Thoracic aorta (tissue), 2 donors: ENCODE data around the gene TP53AIP1. TPM values are rescaled to one million over a fixed set of nuclear protein-coding genes. Genes with fewer than 3 reads are reported as not detected.

ENCODE experiments used
- ATAC-seq: fragments of 150-250 bp; one replicate; pipeline ENCODE4 v1.8.0; 2017; ENCODE audit warnings: low read depth; ENCODE audit not compliant: insufficient number of reproducible peaks, low FRiP score
- DNase-seq: peaks from one replicate; pipeline ENCODE4 v3.0.0-alpha.2; 2020; ENCODE audit warnings: low spot score
- H3K27ac ChIP-seq, 2 donors: fragments of 200-600 bp; sonication (generic); 1 replicate in 1 of 2; 2 replicates in 1 of 2; pipeline ENCODE4 v1.5.1; 2016; ENCODE audit warnings: mild to moderate bottlenecking in 2 of 2, moderate library complexity in 2 of 2
- H3K27me3 ChIP-seq: fragments of 200-600 bp; sonication (generic); replicated peaks from 2 replicates; pipeline ENCODE4 v1.6.0; 2016; ENCODE audit warnings: mild to moderate bottlenecking; ENCODE audit not compliant: insufficient read depth
- H3K36me3 ChIP-seq: fragments of 200-600 bp; sonication (generic); one replicate; pipeline ENCODE4 v1.5.1; 2016
- H3K4me1 ChIP-seq, 2 donors: fragments of 200-600 bp; sonication (generic); 1 replicate in 1 of 2; 2 replicates in 1 of 2; pipeline versions ENCODE4 v1.5.1 to v1.6.0; 2016; ENCODE audit warnings: low read depth in 2 of 2, mild to moderate bottlenecking in 1 of 2; ENCODE audit not compliant: control insufficient read depth in 1 of 2
- H3K4me3 ChIP-seq: fragments of 200-600 bp; sonication (generic); 2 replicates; pipeline ENCODE4 v1.5.1; 2016; ENCODE audit warnings: mild to moderate bottlenecking
- H3K9me3 ChIP-seq: fragments of 200-600 bp; sonication (generic); 2 replicates; pipeline ENCODE4 v1.5.1; 2016
- CTCF ChIP-seq: fragments of 200-600 bp; sonication (generic); IDR thresholded peaks from one replicate; pipeline ENCODE4 v1.5.1; 2019; ENCODE audit warnings: antibody characterized with exemption
- total RNA-seq, 2 donors: library from RNA; depleted of rRNA; stranded (reverse); fragments of >200 nt; gene quantifications; one replicate each; pipeline versions ENCODE4 v1.1.0 to v1.2.3, GENCODE V29; 2016

Gene TP53AIP1
- total RNA-seq, 2 donors from 2014 or later, result not detected

GRCh38 chr11:128937480-128937879 is 5.2 kb downstream of the TP53AIP1 start:
- Histone ChIP-seq H3K4me1 (no peaks in the 10 kb centered on the region), H3K9me3 (no peaks in the 10 kb centered on the region), H3K36me3 (no peaks in the 10 kb centered on the region), H3K27ac (no peak overlapping the region), H3K4me3 (no peak overlapping the region), H3K27me3 (no peaks in the 10 kb centered on the region)
- no peak for ATAC-seq
- DNase-seq, result no peak
- no peak for TF ChIP-seq CTCF

- Histone ChIP-seq H3K4me3 (no peak overlapping the region), H3K4me1 (no peaks in the 10 kb centered on the region), H3K36me3 (no peaks in the 10 kb centered on the region), H3K27me3 (no peaks in the 10 kb centered on the region), H3K27ac (no peak overlapping the region), H3K9me3 (no peaks in the 10 kb centered on the region)
- TF ChIP-seq CTCF, result no peak
- DNase-seq, result no peak
- ATAC-seq, result no peak
Observed at GRCh38 chr11:128936606-128937251, 5.9 kb downstream of the TP53AIP1 start.

GRCh38 chr11:128934926-128935325 is 7.7 kb downstream of the TP53AIP1 start:
- DNase-seq, result no peak
- Histone ChIP-seq H3K4me1 (no peaks in the 10 kb centered on the region), H3K27ac (no peak overlapping the region), H3K27me3 (no peaks in the 10 kb centered on the region), H3K36me3 (no peaks in the 10 kb centered on the region), H3K4me3 (no peak overlapping the region), H3K9me3 (no peaks in the 10 kb centered on the region)
- ATAC-seq, result no peak
- TF ChIP-seq CTCF, result no peak

- no peak overlapping the region for H3K27ac ChIP-seq
- H3K36me3 ChIP-seq, result no peaks in the 10 kb centered on the region
- no peaks in the 10 kb centered on the region for H3K9me3 ChIP-seq
- DNase-seq, result no peak
- no peak for TF ChIP-seq CTCF
- H3K4me3 ChIP-seq, result no peak overlapping the region
- no peaks in the 10 kb centered on the region for H3K27me3 ChIP-seq
- H3K4me1 ChIP-seq, result no peaks in the 10 kb centered on the region
- ATAC-seq, result no peak
Observed at GRCh38 chr11:128934351-128934750, 8.3 kb downstream of the TP53AIP1 start.

GRCh38 chr11:128933481-128934178 is 9.0 kb downstream of the TP53AIP1 start:
- DNase-seq (no peak), ATAC-seq (no peak)
- H3K27me3 ChIP-seq, result no peaks in the 10 kb centered on the region
- H3K4me1 ChIP-seq, result no peaks in the 10 kb centered on the region
- TF ChIP-seq CTCF, result no peak
- H3K27ac ChIP-seq, result no peak overlapping the region
- H3K9me3 ChIP-seq, result no peaks in the 10 kb centered on the region
- H3K4me3 ChIP-seq, result no peak overlapping the region
- H3K36me3 ChIP-seq, result no peaks in the 10 kb centered on the region
